ENCODE data around the gene RAB29.
"Not testable (repeated sequence)": the region's sequence is repeated elsewhere in the genome, so short reads cannot be mapped to it uniquely, and the experiment has no call there.

RAB29 gene, protein sequence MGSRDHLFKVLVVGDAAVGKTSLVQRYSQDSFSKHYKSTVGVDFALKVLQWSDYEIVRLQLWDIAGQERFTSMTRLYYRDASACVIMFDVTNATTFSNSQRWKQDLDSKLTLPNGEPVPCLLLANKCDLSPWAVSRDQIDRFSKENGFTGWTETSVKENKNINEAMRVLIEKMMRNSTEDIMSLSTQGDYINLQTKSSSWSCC

DNA sequence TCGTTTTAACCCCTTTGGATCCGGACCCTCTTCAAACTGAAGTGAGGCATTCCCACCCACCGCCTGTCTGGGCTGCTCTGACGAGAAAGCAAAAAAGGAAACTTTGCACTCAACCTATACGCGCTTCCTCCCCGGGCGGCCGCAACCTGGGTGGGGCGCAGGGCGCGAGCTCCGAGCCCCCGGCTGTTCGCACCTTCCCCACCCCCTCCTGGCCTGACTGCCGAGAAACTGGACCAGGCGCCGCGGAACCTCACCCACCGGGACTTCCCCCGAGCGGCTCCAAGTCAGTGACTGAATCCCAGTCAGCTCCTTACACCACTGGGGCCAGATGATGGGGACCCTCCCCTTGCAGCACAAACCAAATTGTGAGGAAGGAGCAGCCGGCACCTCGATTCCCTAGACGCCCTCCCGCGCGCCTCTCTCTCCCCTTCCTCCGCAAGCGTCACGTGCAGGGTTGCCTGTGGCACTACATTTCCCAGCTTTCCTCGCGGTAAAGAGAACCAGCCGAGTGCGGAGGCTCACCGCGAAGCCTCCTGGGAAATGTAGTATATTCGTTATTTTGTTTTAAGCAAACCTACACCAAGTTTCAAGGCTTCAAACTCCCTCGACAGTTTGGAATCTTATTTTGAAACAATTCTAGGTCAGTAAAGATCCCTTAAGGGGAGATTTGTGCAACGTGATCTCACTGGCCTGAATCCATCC, at the start of gene RAB29:
RAB29 (minus strand) TSS at position 468 of the 702 bp plus-strand sequence. CDS start 526 bp downstream, outside the sequence.
- no peak for TF ChIP-seq CTCF (conservative IDR thresholded peaks at IDR 0.05)
- TF ChIP-seq ZFX (IDR thresholded peaks at IDR 0.05), result no peak
- peak within 1 kb of the TSS; percentile 69 for H3K27ac ChIP-seq

DNA sequence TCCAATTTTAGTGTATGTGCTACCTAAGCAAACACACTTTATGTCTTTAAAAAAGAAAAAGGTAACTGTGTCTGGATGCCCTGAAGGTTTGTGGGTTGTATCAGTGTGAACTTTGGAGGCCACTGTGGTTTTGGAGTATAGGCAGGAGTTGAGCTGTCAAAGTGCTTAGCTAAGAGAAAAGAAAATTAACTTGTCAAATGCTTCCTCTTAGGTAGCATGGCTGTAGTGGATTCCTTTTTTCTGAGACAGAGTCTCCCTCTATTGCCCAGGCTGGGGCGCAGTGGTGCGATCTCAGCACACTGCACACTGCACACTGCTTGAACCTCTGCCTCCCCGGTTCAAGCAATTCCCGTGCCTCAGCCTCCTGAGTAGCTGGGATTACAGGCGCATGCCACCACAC, 48.9 kb upstream of the RAB29 start:
- TF ChIP-seq ZFX (IDR thresholded peaks at IDR 0.05) (no peak), CTCF (conservative IDR thresholded peaks at IDR 0.05) (0 out of 2 replicates have a peak, but pooled peaks have one; percentile 6)
- peak overlapping the region; percentile 32; the same call in 1 of the 2 replicates for H3K27ac ChIP-seq

DNA sequence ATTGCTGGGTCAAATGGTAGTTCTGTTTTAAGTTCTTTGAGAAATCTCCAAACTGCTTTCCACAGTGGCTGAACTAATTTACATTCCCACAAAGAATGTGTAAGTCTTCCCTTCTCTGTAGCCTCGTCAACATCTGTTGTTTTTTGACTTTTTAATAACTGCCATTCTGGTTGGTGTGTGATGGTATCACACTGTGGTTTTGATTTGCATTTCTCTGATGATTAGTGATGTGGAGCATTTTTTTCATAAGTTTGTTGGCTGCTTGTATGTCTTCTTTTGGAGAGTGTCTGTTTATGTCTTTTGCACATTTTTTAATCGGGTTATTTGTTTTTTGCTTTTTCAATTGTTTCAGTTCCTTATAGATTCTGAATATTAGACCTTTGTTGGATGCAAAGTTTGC, 48.0 kb upstream of the RAB29 start:
- not testable (repeated sequence) for H3K27ac ChIP-seq

GRCh38 chr1:205822397-205822796, 47.1 kb upstream of the RAB29 start:
- TF ChIP-seq CTCF (conservative IDR thresholded peaks at IDR 0.05), result no peak
- TF ChIP-seq ZFX (IDR thresholded peaks at IDR 0.05), result no peak
- H3K27ac ChIP-seq, result no peak overlapping the region

GRCh38 chr1:205817988-205818387, 42.7 kb upstream of the RAB29 start:
- H3K27ac ChIP-seq, result no peak overlapping the region
- TF ChIP-seq CTCF (conservative IDR thresholded peaks at IDR 0.05) (no peak), ZFX (IDR thresholded peaks at IDR 0.05) (no peak)

GRCh38 chr1:205817364-205817763, 42.1 kb upstream of the RAB29 start:
- TF ChIP-seq CTCF (conservative IDR thresholded peaks at IDR 0.05) (no peak), ZFX (IDR thresholded peaks at IDR 0.05) (no peak)
- no peak overlapping the region for H3K27ac ChIP-seq

DNA sequence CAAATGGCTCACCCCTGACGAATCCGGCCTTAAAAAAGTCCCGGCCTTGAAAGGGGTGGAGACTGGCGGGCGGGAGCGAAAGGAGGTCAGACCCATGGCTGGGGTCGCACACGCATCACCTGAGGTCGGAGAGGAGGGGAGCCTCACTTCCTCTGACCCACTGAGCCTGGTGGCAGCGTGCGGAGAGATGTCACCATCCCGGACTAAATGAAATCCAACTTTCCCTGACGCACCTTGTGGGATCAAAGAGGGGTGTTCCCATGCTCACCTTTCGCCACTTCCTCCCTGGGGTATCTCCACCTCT, 38.4 kb upstream of the RAB29 start:
- H3K27ac ChIP-seq, result peak overlapping the region; percentile 77

More for the DNA sequence above, 38.4 kb upstream of the RAB29 start:
- no peak for TF ChIP-seq CTCF (conservative IDR thresholded peaks at IDR 0.05)
- TF ChIP-seq ZFX (IDR thresholded peaks at IDR 0.05), result no peak
